ENCODE measurements around the gene DHRS7B.
"Not testable (repeated sequence)": the region's sequence is repeated elsewhere in the genome, so short reads cannot be mapped to it uniquely, and the experiment has no call there.

The DHRS7B gene

GRCh38 chr17:21132428-21132827 is 5.7 kb downstream of the DHRS7B start:
- no peak for TF ChIP-seq CTCF (IDR thresholded peaks at IDR 0.05; ENCODE audit: control extremely low read depth, extremely low read depth, low read depth, missing control alignments)
- POLR2A ChIA-PET, result no interaction called here
- no peak for DNase-seq (ENCODE audit: extremely low spot score)
- CTCF ChIA-PET, result interaction anchor here (9.2 kb wide), 1 partner anchor 13 kb away, joined by 86 read pairs; no protein-coding TSS in a partner anchor

GRCh38 chr17:21134559-21134958 is 7.8 kb downstream of the DHRS7B start:
- no peak for DNase-seq (ENCODE audit: extremely low spot score)
- CTCF ChIA-PET, result interaction anchor here (1.3 to 9.2 kb wide), 2 partner anchors 16 kb away, joined by 3 to 86 read pairs; no protein-coding TSS in a partner anchor
- POLR2A ChIA-PET, result no interaction called here
- TF ChIP-seq CTCF (IDR thresholded peaks at IDR 0.05; ENCODE audit: control extremely low read depth, extremely low read depth, low read depth, missing control alignments), result no peak

GRCh38 chr17:21140911-21141310 is 14.1 kb downstream of the DHRS7B start:
- CTCF ChIA-PET, result interaction anchor here (1.4 kb wide), 1 partner anchor 30 kb away, joined by 4 read pairs; no protein-coding TSS in a partner anchor
- TF ChIP-seq CTCF (IDR thresholded peaks at IDR 0.05; ENCODE audit: control extremely low read depth, extremely low read depth, low read depth, missing control alignments), result no peak
- peak; percentile 39 for DNase-seq (ENCODE audit: extremely low spot score)
- POLR2A ChIA-PET, result no interaction called here

- DNase-seq (ENCODE audit: extremely low spot score), result no peak
- TF ChIP-seq CTCF (IDR thresholded peaks at IDR 0.05; ENCODE audit: control extremely low read depth, extremely low read depth, low read depth, missing control alignments), result no peak
- ChIA-PET POLR2A (no interaction called here), CTCF (interaction anchor here (0.6 to 1.7 kb wide), 3 partner anchors 13 to 79 kb away, joined by 3 to 9 read pairs (median 3); no protein-coding TSS in a partner anchor)
Observed at GRCh38 chr17:21141331-21141730, 14.6 kb downstream of the DHRS7B start.

GRCh38 chr17:21142065-21142464 is 15.3 kb downstream of the DHRS7B start:
- DNase-seq (ENCODE audit: extremely low spot score); POLR2A ChIA-PET: not testable (repeated sequence)
- CTCF ChIA-PET, result interaction anchor here (0.6 to 1.7 kb wide), 3 partner anchors 13 to 78 kb away, joined by 3 to 9 read pairs (median 3); no protein-coding TSS in a partner anchor

- TF ChIP-seq CTCF (IDR thresholded peaks at IDR 0.05; ENCODE audit: control extremely low read depth, extremely low read depth, low read depth, missing control alignments), result no peak
- DNase-seq (ENCODE audit: extremely low spot score), result no peak
- ChIA-PET POLR2A (no interaction called here), CTCF (interaction anchor here (1.1 to 1.5 kb wide), 2 partner anchors 14 to 15 kb away, joined by 4 to 5 read pairs; no protein-coding TSS in a partner anchor)
Observed at GRCh38 chr17:21143695-21144094, 16.9 kb downstream of the DHRS7B start.

- CTCF ChIA-PET, result interaction anchor here (1.5 kb wide), 1 partner anchor 15 kb away, joined by 5 read pairs; no protein-coding TSS in a partner anchor
- DNase-seq (ENCODE audit: extremely low spot score); POLR2A ChIA-PET: not testable (repeated sequence)
Observed at GRCh38 chr17:21144299-21144698, 17.5 kb downstream of the DHRS7B start.
